Liver (tissue), 9 donors: Measurements from ENCODE around the gene CXCL14. TPM values are rescaled to one million over a fixed set of nuclear protein-coding genes. Genes with fewer than 3 reads are reported as not detected.
A peak's percentile ranks its signal among the peaks of the same experiment; 100 is the strongest.

ENCODE experiments used
- DNase-seq: peaks from one replicate; pipeline ENCODE4 v3.0.0-alpha.2; 2017; ENCODE audit warnings: low spot score
- H3K27ac ChIP-seq, 2 donors: one replicate each; pipeline ENCODE4 v1.7.0; 2013; ENCODE audit warnings: inconsistent platforms in 2 of 2, low read length in 2 of 2, control low read depth in 1 of 2, low read depth in 1 of 2, mild to moderate bottlenecking in 1 of 2
- H3K27me3 ChIP-seq, 4 donors: one replicate each; pipeline versions ENCODE4 v1.6.1 to v1.7.0; 2013; ENCODE audit warnings: low read length in 3 of 4, inconsistent platforms in 1 of 4, mild to moderate bottlenecking in 1 of 4, moderate library complexity in 1 of 4; ENCODE audit not compliant: control insufficient read depth in 4 of 4, insufficient read depth in 4 of 4
- H3K36me3 ChIP-seq, 4 donors: one replicate each; pipeline versions ENCODE4 v1.6.1 to v1.7.0; 2013; ENCODE audit warnings: low read length in 3 of 4, mild to moderate bottlenecking in 3 of 4, low read depth in 1 of 4, moderate library complexity in 1 of 4; ENCODE audit not compliant: control insufficient read depth in 4 of 4, insufficient read depth in 3 of 4
- H3K4me1 ChIP-seq, 4 donors: one replicate each; pipeline versions ENCODE4 v1.6.1 to v1.7.0; 2013; ENCODE audit warnings: low read length in 3 of 4, mild to moderate bottlenecking in 3 of 4, moderate library complexity in 1 of 4; ENCODE audit not compliant: control insufficient read depth in 4 of 4, insufficient read depth in 4 of 4
- H3K4me3 ChIP-seq, 3 donors: one replicate each; pipeline versions ENCODE4 v1.6.1 to v1.7.0; 2013; ENCODE audit warnings: low read length in 3 of 3, control low read depth in 1 of 3, low read depth in 1 of 3, mild to moderate bottlenecking in 1 of 3
- H3K9ac ChIP-seq, 2 donors: one replicate each; pipeline ENCODE4 v1.7.0; 2013; ENCODE audit warnings: low read length in 2 of 2, mild to moderate bottlenecking in 2 of 2, moderate library complexity in 2 of 2, control low read depth in 1 of 2, low read depth in 1 of 2
- H3K9me3 ChIP-seq, 4 donors: one replicate each; pipeline versions ENCODE4 v1.6.1 to v1.7.0; 2013; ENCODE audit warnings: low read length in 3 of 4; ENCODE audit not compliant: control insufficient read depth in 4 of 4
- ATF3 ChIP-seq: IDR thresholded peaks from 2 replicates; pipeline ENCODE4 v1.6.1; 2016; ENCODE audit warnings: antibody characterized with exemption
- CTCF ChIP-seq: fragments of 150-350 bp; IDR thresholded peaks from 2 replicates; pipeline ENCODE4 v1.5.1; 2017; ENCODE audit warnings: improper control_type of control experiment, low read depth, low read length; ENCODE audit not compliant: missing input control
- EGR1 ChIP-seq, 2 donors: IDR thresholded peaks; 2 replicates each; pipeline ENCODE4 v1.6.1; 2016 to 2018; ENCODE audit warnings: antibody characterized with exemption in 2 of 2, low read depth in 2 of 2
- FOXA1 ChIP-seq: IDR thresholded peaks from 2 replicates; pipeline ENCODE4 v1.6.1; 2016; ENCODE audit warnings: antibody characterized with exemption
- FOXA2 ChIP-seq: IDR thresholded peaks from 2 replicates; pipeline ENCODE4 v1.6.1; 2016; ENCODE audit warnings: antibody characterized with exemption
- GABPA ChIP-seq, 2 donors: IDR thresholded peaks in 1 of 2; conservative IDR thresholded peaks in 1 of 2; 2 replicates each; pipeline ENCODE4 v1.6.1; 2016; ENCODE audit warnings: antibody characterized with exemption in 2 of 2, mild to moderate bottlenecking in 1 of 2, moderate library complexity in 1 of 2
- HNF4A ChIP-seq, 2 donors: conservative IDR thresholded peaks; 2 replicates each; pipeline ENCODE4 v1.6.1; 2016; ENCODE audit warnings: antibody characterized with exemption in 2 of 2, mild to moderate bottlenecking in 2 of 2
- HNF4G ChIP-seq: IDR thresholded peaks from 2 replicates; pipeline ENCODE4 v1.6.1; 2016; ENCODE audit warnings: antibody characterized with exemption
- JUND ChIP-seq, 2 donors: IDR thresholded peaks; 2 replicates each; pipeline ENCODE4 v1.6.1; 2016; ENCODE audit warnings: antibody characterized with exemption in 2 of 2
- MAX ChIP-seq: IDR thresholded peaks from 2 replicates; pipeline ENCODE4 v1.6.1; 2016; ENCODE audit warnings: antibody characterized with exemption
- NR2F2 ChIP-seq: IDR thresholded peaks from 2 replicates; pipeline ENCODE4 v1.6.1; 2016; ENCODE audit warnings: antibody characterized with exemption
- RAD21 ChIP-seq, 2 donors: IDR thresholded peaks; 2 replicates each; pipeline ENCODE4 v1.6.1; 2016; ENCODE audit warnings: antibody characterized with exemption in 2 of 2, mild to moderate bottlenecking in 2 of 2
- REST ChIP-seq: IDR thresholded peaks from 2 replicates; pipeline ENCODE4 v1.6.1; 2016; ENCODE audit warnings: antibody characterized with exemption, mild to moderate bottlenecking
- RXRA ChIP-seq, 2 donors: IDR thresholded peaks; 2 replicates each; pipeline ENCODE4 v1.6.1; 2017 to 2018; ENCODE audit warnings: antibody characterized with exemption in 2 of 2, mild to moderate bottlenecking in 1 of 2
- SP1 ChIP-seq: IDR thresholded peaks from 2 replicates; pipeline ENCODE4 v1.6.1; 2018; ENCODE audit warnings: antibody characterized with exemption, mild to moderate bottlenecking
- TAF1 ChIP-seq: conservative IDR thresholded peaks from 2 replicates; pipeline ENCODE4 v1.6.1; 2016; ENCODE audit warnings: antibody characterized with exemption, mild to moderate bottlenecking
- YY1 ChIP-seq: IDR thresholded peaks from 2 replicates; pipeline ENCODE4 v1.6.1; 2016; ENCODE audit warnings: antibody characterized with exemption, mild to moderate bottlenecking
- ZBTB33 ChIP-seq: IDR thresholded peaks from 2 replicates; pipeline ENCODE4 v1.6.1; 2016; ENCODE audit warnings: antibody characterized with exemption
- WGBS: extraction: QIAGEN DNeasy Blood & Tissue Kit; methylation state at CpG from one replicate; pipeline ENCODE4 v1.1.7; 2013; 5-methylcytosine and 5-hydroxymethylcytosine counted together
- polyA plus RNA-seq, 2 donors: library from polyadenylated mRNA; stranded (reverse) in 1 of 2; unstranded in 1 of 2; fragments of 200-250 nt in 1 of 2; fragments of >200 nt in 1 of 2; fragmentation: Nextera tagmentation in 1 of 2; extraction: Ambion mirVana in 1 of 2; gene quantifications; one replicate each; pipeline versions ENCODE4 v1.2.1 to v1.2.3, GENCODE V29; 2013 to 2015
- total RNA-seq, 2 donors: library from RNA; depleted of rRNA; stranded (reverse); fragments of >200 nt; gene quantifications; one replicate each; pipeline ENCODE4 v1.2.3, GENCODE V29; 2014
- donor health status: healthy.
- donor health status: healthy.
- donor health status: healthy.
- donor health status: healthy.
- donor health status: healthy.

Gene CXCL14
- total and polyA plus RNA-seq, 4 donors = 2.7 to 13.7 (median 8.3) TPM

GRCh38 chr5:135578305-135578684 lies 496 bp downstream of the CXCL14 start:
- WGBS = 11% methylated on average over 21 of the region's 21 CpGs
- DNase-seq = no peak
- H3K27me3 ChIP-seq = peaks cover 0 to 12% (median 6%) of the 10 kb centered on the region in 4 donors
- no peak overlapping the region for H3K9ac ChIP-seq
- peaks cover 0 to 3% (median 2%) of the 10 kb centered on the region in 4 donors for H3K9me3 ChIP-seq
- no peaks in the 10 kb centered on the region for H3K36me3 ChIP-seq
- H3K4me3 ChIP-seq = peak overlapping the region in 2 of 3 donors; percentile 15 to 20
- H3K4me1 ChIP-seq = no peaks in the 10 kb centered on the region
- TF ChIP-seq HNF4G (no peak), GABPA (IDR thresholded peaks at IDR 0.05 in 1 of 2, conservative IDR thresholded peaks at IDR 0.05 in 1 of 2) (no peak), FOXA2 (no peak), MAX (no peak), SP1 (no peak), YY1 (no peak), JUND (IDR thresholded peaks at IDR 0.05) (no peak), CTCF (no peak), TAF1 (no peak), RAD21 (IDR thresholded peaks at IDR 0.05) (no peak), FOXA1 (no peak), ZBTB33 (no peak), EGR1 (IDR thresholded peaks at IDR 0.05; ENCODE audit: low read depth in 2 of 2) (no peak), HNF4A (conservative IDR thresholded peaks at IDR 0.05) (no peak)
- peak overlapping the region; percentile 46 to 58 for H3K27ac ChIP-seq

- H3K9ac ChIP-seq = no peak overlapping the region
- WGBS = 56% methylated on average over 8 of the region's 8 CpGs
- peak overlapping the region in 1 of 2 donors; percentile 46 for H3K27ac ChIP-seq
- H3K36me3 ChIP-seq = no peaks in the 10 kb centered on the region
- no peaks in the 10 kb centered on the region for H3K4me1 ChIP-seq
- TF ChIP-seq FOXA1 (no peak), YY1 (no peak), RAD21 (IDR thresholded peaks at IDR 0.05) (no peak), NR2F2 (no peak), REST (no peak), MAX (no peak), RXRA (IDR thresholded peaks at IDR 0.05) (no peak), TAF1 (no peak), CTCF (no peak), HNF4A (conservative IDR thresholded peaks at IDR 0.05) (no peak), ZBTB33 (no peak), ATF3 (no peak), HNF4G (no peak)
- H3K9me3 ChIP-seq = peaks cover 0 to 3% (median 2%) of the 10 kb centered on the region in 4 donors
- no peak overlapping the region for H3K4me3 ChIP-seq
- no peak for DNase-seq
- peaks cover 0 to 12% (median 6%) of the 10 kb centered on the region in 4 donors for H3K27me3 ChIP-seq
Measured at GRCh38 chr5:135577421-135577820, 1.4 kb downstream of the CXCL14 start.
